DND-41 (cell line): ENCODE measurements around the gene NISCH.

Experiments used
- ATAC-seq: fragments of 200-7000 bp; cut with Tn5 transposase; 3 replicates; pipeline ENCODE4 v1.9.1; 2021; ENCODE audit warnings: low read depth; ENCODE audit not compliant: insufficient read depth
- DNase-seq: peaks from one replicate; pipeline ENCODE4 v3.0.0-alpha.2; 2020
- H2AFZ ChIP-seq: 2 replicates; pipeline ENCODE4 v1.6.0; 2012; ENCODE audit warnings: low read depth, low read length
- H3K27ac ChIP-seq: 2 replicates; pipeline ENCODE4 v1.5.1; 2012; ENCODE audit warnings: low read length, inconsistent platforms
- H3K27me3 ChIP-seq: fragments of 200-600 bp; sonication (generic); 2 replicates; pipeline ENCODE4 v1.6.0; 2012; ENCODE audit warnings: low read length, mild to moderate bottlenecking, inconsistent platforms; ENCODE audit not compliant: insufficient read depth, poor library complexity
- H3K36me3 ChIP-seq: 2 replicates; pipeline ENCODE4 v1.5.1; 2012; ENCODE audit warnings: low read length, inconsistent platforms; ENCODE audit not compliant: insufficient read depth
- H3K4me1 ChIP-seq: 2 replicates; pipeline ENCODE4 v1.5.1; 2012; ENCODE audit warnings: mild to moderate bottlenecking, low read length; ENCODE audit not compliant: insufficient read depth
- H3K4me2 ChIP-seq: 2 replicates; pipeline ENCODE4 v1.6.0; 2012; ENCODE audit warnings: mild to moderate bottlenecking, moderate library complexity, low read length, inconsistent platforms; ENCODE audit not compliant: insufficient read depth
- H3K4me3 ChIP-seq, 2 experiments: fragments of 200-600 bp in 1 of 2; shearing (Covaris generic) in 1 of 2; 2 replicates each; pipeline ENCODE4 v1.5.1; 2012 to 2016; ENCODE audit warnings: inconsistent platforms in 2 of 2, low read length in 2 of 2, mild to moderate bottlenecking in 2 of 2, low read depth in 1 of 2, moderate library complexity in 1 of 2
- H3K79me2 ChIP-seq: 2 replicates; pipeline ENCODE4 v1.6.0; 2012; ENCODE audit warnings: low read length, inconsistent platforms; ENCODE audit not compliant: insufficient read depth
- H3K9ac ChIP-seq: 2 replicates; pipeline ENCODE4 v1.6.0; 2012; ENCODE audit warnings: low read depth, mild to moderate bottlenecking, inconsistent platforms, low read length, moderate library complexity
- H3K9me3 ChIP-seq: 2 replicates; pipeline ENCODE4 v1.5.1; 2012; ENCODE audit warnings: low read length, moderate library complexity, mild to moderate bottlenecking, inconsistent platforms; ENCODE audit not compliant: insufficient read depth, severe bottlenecking
- H4K20me1 ChIP-seq: 2 replicates; pipeline ENCODE4 v1.6.0; 2012; ENCODE audit warnings: low read length; ENCODE audit not compliant: insufficient read depth
- CTCF ChIP-seq: IDR thresholded peaks from 2 replicates; pipeline ENCODE4 v1.5.1; 2012; ENCODE audit warnings: borderline replicate concordance, low read length, moderate library complexity, mild to moderate bottlenecking; ENCODE audit not compliant: poor library complexity, severe bottlenecking; ENCODE audit errors: extremely low read depth
- EZH2 ChIP-seq: IDR thresholded peaks from 3 replicates; pipeline ENCODE4 v1.6.1; 2012; ENCODE audit warnings: borderline replicate concordance, low read depth, mild to moderate bottlenecking, moderate library complexity, low read length, inconsistent platforms; ENCODE audit not compliant: severe bottlenecking

NISCH gene

GRCh38 chr3:52509753-52510328 is 54.4 kb downstream of the NISCH start:
- H3K36me3 ChIP-seq, result no peaks in the 10 kb centered on the region
- TF ChIP-seq CTCF, result no peak
- TF ChIP-seq EZH2, result no peak
- no peak overlapping the region for H3K9ac ChIP-seq
- H3K4me2 ChIP-seq, result no peak overlapping the region
- no peak overlapping the region for H2AFZ ChIP-seq
- no peaks in the 10 kb centered on the region for H3K9me3 ChIP-seq
- no peaks in the 10 kb centered on the region for H3K4me1 ChIP-seq
- no peak for ATAC-seq
- H3K4me3 ChIP-seq, result no peak overlapping the region
- H3K27ac ChIP-seq, result no peak overlapping the region
- no peak for DNase-seq
- no peaks in the 10 kb centered on the region for H3K79me2 ChIP-seq
- H4K20me1 ChIP-seq, result peaks cover 9% of the 10 kb centered on the region; the same call in 1 of the 2 replicates
- H3K27me3 ChIP-seq, result peaks cover 6% of the 10 kb centered on the region

- ATAC-seq (no peak), DNase-seq (no peak)
- H3K4me1 ChIP-seq, result no peaks in the 10 kb centered on the region
- no peak overlapping the region for H2AFZ ChIP-seq
- H4K20me1 ChIP-seq, result peaks cover 9% of the 10 kb centered on the region; the same call in 1 of the 2 replicates
- H3K36me3 ChIP-seq, result no peaks in the 10 kb centered on the region
- H3K4me3 ChIP-seq, result no peak overlapping the region
- H3K27ac ChIP-seq, result no peak overlapping the region
- no peaks in the 10 kb centered on the region for H3K79me2 ChIP-seq
- no peak for TF ChIP-seq EZH2
- no peak for TF ChIP-seq CTCF
- no peaks in the 10 kb centered on the region for H3K9me3 ChIP-seq
- no peak overlapping the region for H3K4me2 ChIP-seq
- H3K9ac ChIP-seq, result no peak overlapping the region
- H3K27me3 ChIP-seq, result peaks cover 6% of the 10 kb centered on the region
Measured at GRCh38 chr3:52511509-52511908, 56.1 kb downstream of the NISCH start.

- ATAC-seq (no peak), DNase-seq (no peak)
- H3K9ac ChIP-seq, result no peak overlapping the region
- H3K27ac ChIP-seq, result no peak overlapping the region
- H3K9me3 ChIP-seq, result no peaks in the 10 kb centered on the region
- H3K4me2 ChIP-seq, result no peak overlapping the region
- H3K27me3 ChIP-seq, result peaks cover 6% of the 10 kb centered on the region
- H4K20me1 ChIP-seq, result peaks cover 9% of the 10 kb centered on the region; the same call in 1 of the 2 replicates
- H3K4me3 ChIP-seq, result no peak overlapping the region
- H3K36me3 ChIP-seq, result no peaks in the 10 kb centered on the region
- H3K4me1 ChIP-seq, result no peaks in the 10 kb centered on the region
- TF ChIP-seq EZH2, result no peak
- TF ChIP-seq CTCF, result no peak
- no peak overlapping the region for H2AFZ ChIP-seq
- no peaks in the 10 kb centered on the region for H3K79me2 ChIP-seq
Measured at GRCh38 chr3:52512105-52512504, 56.7 kb downstream of the NISCH start.
